ENCODE measurements around the gene PADI4.
"Not testable (repeated sequence)": the region's sequence is repeated elsewhere in the genome, so short reads cannot be mapped to it uniquely, and the experiment has no call there.

Gene PADI4

DNA sequence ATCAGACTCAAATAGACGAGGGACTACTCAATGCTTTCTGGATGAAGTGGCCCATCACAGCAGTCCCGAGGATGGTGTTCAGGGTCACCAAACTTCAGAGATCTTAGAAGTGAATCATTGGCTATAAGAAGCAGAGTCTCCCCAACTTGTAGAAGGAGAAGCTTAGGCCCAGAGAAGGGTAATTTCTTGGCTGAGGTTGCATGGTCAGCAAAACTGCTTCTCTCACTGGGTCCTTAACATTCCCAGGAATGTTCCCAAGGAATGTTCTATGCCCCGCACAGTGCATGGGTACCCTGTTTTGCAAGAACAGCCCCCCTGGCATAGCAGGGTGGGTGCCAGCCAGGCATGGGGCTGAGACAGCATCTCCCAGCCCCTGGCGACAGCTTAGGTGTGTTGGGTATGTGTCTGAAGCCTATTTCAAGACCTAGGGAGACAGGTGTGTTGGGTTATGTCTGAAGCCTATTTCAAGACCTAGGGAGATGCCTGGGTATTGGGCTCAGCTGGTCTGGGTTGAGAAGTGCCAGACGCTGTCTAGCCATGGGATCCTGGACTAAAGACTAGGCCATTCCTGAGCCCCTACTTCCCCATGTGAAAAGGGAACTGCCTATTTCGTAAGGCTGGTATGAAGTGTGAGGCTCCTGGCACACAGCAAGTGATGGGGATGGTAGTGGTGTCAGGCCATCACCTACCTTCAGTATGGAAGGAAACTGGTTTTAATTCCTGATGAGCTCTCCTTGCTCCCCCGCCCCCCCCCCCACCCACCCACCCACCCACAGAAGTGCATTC lies 90.1 kb downstream of the PADI4 start:
- DNase-seq, result no peak

DNA sequence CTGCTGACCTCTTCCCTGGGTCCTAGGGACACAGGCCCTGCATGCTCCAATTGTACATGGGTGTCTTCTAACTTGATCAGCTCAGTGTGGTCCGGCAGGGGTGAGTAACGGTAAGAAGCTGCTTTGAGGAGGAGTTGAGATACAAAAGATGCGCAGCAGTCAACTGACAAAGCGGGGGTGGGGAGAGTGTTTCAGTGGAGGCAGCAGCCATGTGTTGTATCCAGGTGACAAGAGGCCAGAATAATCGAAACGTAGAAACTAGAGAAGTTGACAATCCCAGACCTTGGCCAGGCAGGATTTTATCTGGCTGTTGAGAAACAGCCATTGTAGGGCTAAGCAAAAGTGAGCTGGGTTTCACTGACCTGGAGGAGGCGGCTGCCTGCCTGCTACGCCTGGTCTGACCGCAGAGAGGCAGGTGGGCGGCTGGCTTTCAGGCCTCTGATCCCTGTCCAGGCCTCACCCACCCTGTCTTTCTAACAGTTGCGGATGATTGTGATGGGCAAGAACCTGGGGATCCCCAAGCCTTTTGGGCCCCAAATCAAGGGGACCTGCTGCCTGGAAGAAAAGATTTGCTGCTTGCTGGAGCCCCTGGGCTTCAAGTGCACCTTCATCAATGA lies 92.8 kb downstream of the PADI4 start:
- no peak for DNase-seq

GRCh38 chr1:17401841-17402240 lies 93.8 kb downstream of the PADI4 start:
- DNase-seq, result no peak

DNA sequence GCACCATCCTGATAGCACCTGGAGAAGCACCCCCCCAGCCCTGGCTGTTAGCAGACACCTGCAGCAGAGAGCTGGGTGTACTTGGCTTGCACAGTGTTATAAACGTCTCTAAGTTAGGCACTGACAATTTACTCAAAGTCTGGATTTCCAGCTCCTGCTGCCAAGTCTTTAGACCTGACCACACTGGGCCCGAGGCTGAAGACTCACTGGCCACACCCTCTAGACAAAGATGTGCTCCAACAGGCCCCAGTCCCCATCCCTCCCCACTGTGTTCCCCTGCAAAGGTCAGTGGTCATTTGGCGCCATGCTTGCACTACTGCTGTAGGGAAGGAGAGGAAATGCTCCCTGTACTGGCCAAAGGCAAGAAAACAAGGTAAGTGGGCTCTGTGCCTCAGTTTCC lies 95.1 kb downstream of the PADI4 start:
- no peak for DNase-seq

- no peak for DNase-seq
Measured at GRCh38 chr1:17404034-17404684, 96.2 kb downstream of the PADI4 start.

DNA sequence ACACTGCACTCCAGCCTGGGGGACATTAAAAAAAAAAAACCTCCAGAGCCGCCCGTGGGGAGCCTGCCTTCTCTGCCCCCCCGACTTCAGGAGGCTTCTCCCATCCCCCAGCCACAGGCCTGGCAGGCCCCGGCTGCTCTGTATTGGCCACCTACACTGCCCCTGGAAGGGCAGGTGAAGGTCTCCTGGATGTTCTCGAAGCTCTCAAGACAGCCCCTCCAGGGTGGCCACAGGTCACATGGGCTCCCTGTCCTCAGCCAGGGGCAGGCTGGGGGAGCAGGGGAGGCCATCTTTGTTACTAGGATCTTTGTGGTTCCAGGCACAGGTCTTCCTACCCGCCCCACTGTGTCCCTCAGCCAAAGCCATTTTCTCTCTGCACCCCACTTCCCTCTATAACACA lies 96.8 kb downstream of the PADI4 start:
- no peak for DNase-seq

GRCh38 chr1:17405898-17406759 lies 98.1 kb downstream of the PADI4 start:
- DNase-seq, result peak; percentile 39

DNA sequence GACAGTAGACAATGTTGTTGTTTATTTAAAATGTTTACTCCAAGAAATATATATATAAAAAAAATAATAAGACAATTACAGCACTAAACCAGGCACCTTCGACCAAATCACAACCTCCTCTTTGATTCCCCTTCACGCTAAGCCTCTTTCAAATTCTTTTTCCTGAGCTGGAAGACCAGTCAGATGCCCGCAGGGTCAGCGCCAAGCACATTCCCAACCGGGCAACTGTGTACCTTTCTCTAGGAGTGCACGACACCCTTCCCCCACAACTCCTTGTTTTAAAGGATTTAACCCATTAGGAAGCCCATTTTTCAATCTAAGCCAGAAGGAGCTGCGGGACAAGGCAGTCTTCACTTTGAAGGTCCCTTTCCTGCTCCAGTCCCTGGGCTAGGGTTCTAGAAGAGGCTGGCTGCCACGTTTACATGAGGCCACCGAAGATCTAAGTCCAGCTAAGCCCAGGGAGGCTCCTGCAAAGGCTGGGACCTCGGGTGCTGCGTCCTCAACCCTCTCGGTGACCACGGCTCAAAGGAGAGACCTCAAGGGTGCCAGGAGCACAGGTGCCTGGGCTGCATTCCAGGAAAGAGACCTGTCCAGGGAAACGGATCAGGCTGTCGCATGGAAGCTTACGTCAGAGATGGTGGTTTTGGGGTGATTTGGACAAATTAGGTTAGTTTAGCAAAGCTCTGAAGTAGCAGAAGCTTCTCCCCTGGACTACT lies 98.9 kb downstream of the PADI4 start:
- not testable (repeated sequence) for DNase-seq

GRCh38 chr1:17407786-17408514 lies 100.0 kb downstream of the PADI4 start:
- not testable (repeated sequence) for DNase-seq

- DNase-seq, result no peak
Measured at GRCh38 chr1:17409391-17409811, 101.4 kb downstream of the PADI4 start.

- no peak for DNase-seq
Measured at GRCh38 chr1:17412093-17412870, 104.3 kb downstream of the PADI4 start.

Data from T1000 (cell line).